ENCODE measurements around the gene AQP9. TPM values are rescaled to one million over a fixed set of nuclear protein-coding genes. Genes with fewer than 3 reads are reported as not detected.

The AQP9 gene
- total RNA-seq, 1 experiment from 2014 or later = not detected

GRCh38 chr15:58136731-58137130 is 1.4 kb upstream of the AQP9 start:
- no peak for ATAC-seq
- no peak overlapping the region for H3K27ac ChIP-seq (ENCODE audit: low read length)
- H3K4me1 ChIP-seq (ENCODE audit: control insufficient read depth, insufficient read depth, low read length) = no peaks in the 10 kb centered on the region
- TF ChIP-seq POLR2AphosphoS5 (IDR thresholded peaks at IDR 0.05; ENCODE audit: low read depth, low read length) (no peak), TCF7L2 (IDR thresholded peaks at IDR 0.05; ENCODE audit: low read depth, low read length) (no peak), CTCF (IDR thresholded peaks at IDR 0.05) (no peak), SIN3A (IDR thresholded peaks at IDR 0.05; ENCODE audit: borderline replicate concordance, insufficient read depth, low read depth, low read length) (no peak), REST (IDR thresholded peaks at IDR 0.05; ENCODE audit: insufficient read depth in 1 of 2, low read depth in 2 of 2, low read length in 1 of 2) (no peak)
- H3K36me3 ChIP-seq (ENCODE audit: control insufficient read depth, insufficient read depth, low read length) = no peaks in the 10 kb centered on the region
- H3K4me3 ChIP-seq (ENCODE audit: low read depth in 2 of 2, low read length in 2 of 2) = no peak overlapping the region
- intact Hi-C loops (cut with micrococcal nuclease; ENCODE audit: unreplicated experiment) (no loop called here), in situ Hi-C loops (cut with HindIII; ENCODE audit: low pct_unique_long_range_greater_than_20kb, low sequenced_read_pairs) (no loop called here)
- H3K27me3 ChIP-seq (ENCODE audit: control insufficient read depth, insufficient read depth, low read length) = peaks cover 2% of the 10 kb centered on the region; the same call in 1 of the 2 replicates
- no TSS peak for BruUV-seq (replicated peaks)
- POLR2A ChIA-PET = no interaction called here
- DNase-seq (ENCODE audit: low read depth, low spot score) = no peak
- no peaks in the 10 kb centered on the region for H3K9me3 ChIP-seq (ENCODE audit: control insufficient read depth, insufficient read depth, low read depth, low read length)
- CTCF ChIA-PET = no interaction called here

GRCh38 chr15:58137686-58138085 is 495 bp upstream of the AQP9 start:
- in situ Hi-C loops (cut with HindIII; ENCODE audit: low pct_unique_long_range_greater_than_20kb, low sequenced_read_pairs) (no loop called here), intact Hi-C loops (cut with micrococcal nuclease; ENCODE audit: unreplicated experiment) (no loop called here)
- Histone ChIP-seq H3K27me3 (ENCODE audit: control insufficient read depth, insufficient read depth, low read length) (peaks cover 2% of the 10 kb centered on the region; the same call in 1 of the 2 replicates), H3K36me3 (ENCODE audit: control insufficient read depth, insufficient read depth, low read length) (no peaks in the 10 kb centered on the region), H3K4me3 (ENCODE audit: low read depth in 2 of 2, low read length in 2 of 2) (no peak overlapping the region), H3K9me3 (ENCODE audit: control insufficient read depth, insufficient read depth, low read depth, low read length) (no peaks in the 10 kb centered on the region), H3K27ac (ENCODE audit: low read length) (no peak overlapping the region), H3K4me1 (ENCODE audit: control insufficient read depth, insufficient read depth, low read length) (no peaks in the 10 kb centered on the region)
- ChIA-PET CTCF (no interaction called here), POLR2A (no interaction called here)
- no peak for ATAC-seq
- DNase-seq (ENCODE audit: low read depth, low spot score) = no peak
- no TSS peak for BruUV-seq (replicated peaks)
- TF ChIP-seq POLR2AphosphoS5 (IDR thresholded peaks at IDR 0.05; ENCODE audit: low read depth, low read length) (no peak), CTCF (IDR thresholded peaks at IDR 0.05) (no peak), SIN3A (IDR thresholded peaks at IDR 0.05; ENCODE audit: borderline replicate concordance, insufficient read depth, low read depth, low read length) (no peak), REST (IDR thresholded peaks at IDR 0.05; ENCODE audit: insufficient read depth in 1 of 2, low read depth in 2 of 2, low read length in 1 of 2) (no peak), TCF7L2 (IDR thresholded peaks at IDR 0.05; ENCODE audit: low read depth, low read length) (no peak)

All from Panc1 (cell line).